Body of pancreas (tissue), 4 donors: Measurements from ENCODE around the gene RPP30. TPM values are rescaled to one million over a fixed set of nuclear protein-coding genes. Genes with fewer than 3 reads are reported as not detected.

Experiments
- ATAC-seq: fragments of 150-250 bp; one replicate; pipeline ENCODE4 v1.9.1; 2016
- DNase-seq, 4 donors: peaks; one replicate each; pipeline ENCODE4 v3.0.0-alpha.2; 2019
- H3K27ac ChIP-seq, 4 donors: fragments of 200-600 bp; sonication (generic); 1 replicate in 3 of 4; 2 replicates in 1 of 4; pipeline versions ENCODE4 v1.5.1 to v1.6.1; 2016 to 2019; ENCODE audit warnings: mild to moderate bottlenecking in 1 of 4, mixed read lengths in 1 of 4, moderate library complexity in 1 of 4
- H3K27me3 ChIP-seq, 2 donors: fragments of 200-600 bp; sonication (generic); one replicate each; pipeline ENCODE4 v1.6.0; 2016; ENCODE audit warnings: mild to moderate bottlenecking in 1 of 2
- H3K36me3 ChIP-seq, 2 donors: fragments of 200-600 bp; sonication (generic); replicated peaks in 1 of 2; 2 replicates each; pipeline ENCODE4 v1.5.1; 2016; ENCODE audit warnings: low read depth in 2 of 2; ENCODE audit not compliant: insufficient read depth in 1 of 2
- H3K4me1 ChIP-seq: fragments of 200-600 bp; sonication (generic); one replicate; pipeline ENCODE4 v1.6.0; 2016
- H3K4me3 ChIP-seq, 2 donors: fragments of 200-600 bp; sonication (generic); 1 replicate in 1 of 2; 2 replicates in 1 of 2; pipeline ENCODE4 v1.5.1; 2016 to 2019
- H3K9me3 ChIP-seq, 3 donors: fragments of 200-600 bp; sonication (generic); 1 replicate in 2 of 3; 2 replicates in 1 of 3; pipeline ENCODE4 v1.5.1; 2016
- POLR2A ChIP-seq, 3 donors: fragments of 450-650 bp; IDR thresholded peaks; one replicate each; pipeline ENCODE4 v1.6.1; 2016; ENCODE audit warnings: antibody characterized with exemption in 3 of 3, mild to moderate bottlenecking in 2 of 3
- WGBS, 2 donors: methylation state at CpG; one replicate each; pipeline ENCODE4 v1.1.5; 2017; 5-methylcytosine and 5-hydroxymethylcytosine counted together
- intact Hi-C: fragments of 100-400 bp; cut with DNase I; formaldehyde crosslinking; loops from one replicate; pipeline ENCODE4 v1.15.1; 2023
- total RNA-seq, 2 donors: library from RNA; depleted of rRNA; stranded (reverse); fragments of >200 nt; gene quantifications; one replicate each; pipeline ENCODE4 v1.1.0, GENCODE V29; 2016
- TF ChIP-seq, protein P1 (sequence below), 7 experiments: fragments of 450-650 bp in 4 of 7; fragments of 200-600 bp in 3 of 7; sonication (generic) in 3 of 7; IDR thresholded peaks; one replicate each; pipeline ENCODE4 v1.5.1; 2016 to 2019; ENCODE audit warnings: antibody characterized with exemption in 7 of 7

Gene RPP30
- total RNA-seq, 2 donors from 2014 or later = 13.5 to 22.8 TPM

DNA sequence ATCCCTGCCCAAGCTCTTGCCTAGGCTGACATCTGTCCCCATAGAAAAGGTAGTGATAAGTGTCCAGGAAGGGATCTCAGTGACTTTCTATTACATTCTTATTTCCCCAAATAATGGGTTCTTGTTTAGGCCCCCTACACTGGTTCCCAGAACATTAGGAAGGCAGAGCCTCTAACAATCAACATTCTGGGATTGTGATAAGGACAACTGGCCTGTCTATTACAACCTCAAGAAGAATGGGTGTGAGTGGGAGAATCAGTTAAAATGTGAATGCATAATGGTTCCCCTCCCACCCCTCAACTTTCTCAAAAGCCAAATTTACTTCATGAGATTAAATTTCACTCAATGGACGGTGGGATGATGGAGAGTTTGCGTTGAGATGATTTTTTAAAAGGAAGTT lies 55.5 kb downstream of the RPP30 start:
- ATAC-seq (no peak), DNase-seq (no peak)
- Histone ChIP-seq H3K27me3 (no peaks in the 10 kb centered on the region), H3K4me3 (no peak overlapping the region), H3K27ac (no peak overlapping the region), H3K4me1 (peaks cover 9% of the 10 kb centered on the region), H3K9me3 (no peaks in the 10 kb centered on the region), H3K36me3 (no peaks in the 10 kb centered on the region)
- intact Hi-C loops = no loop called here
- WGBS, 2 donors = 71 to 85% methylated on average over 2 of the region's 2 CpGs
- TF ChIP-seq POLR2A (IDR thresholded peaks at IDR 0.05) = no peak
- TF ChIP-seq, protein P1, sequence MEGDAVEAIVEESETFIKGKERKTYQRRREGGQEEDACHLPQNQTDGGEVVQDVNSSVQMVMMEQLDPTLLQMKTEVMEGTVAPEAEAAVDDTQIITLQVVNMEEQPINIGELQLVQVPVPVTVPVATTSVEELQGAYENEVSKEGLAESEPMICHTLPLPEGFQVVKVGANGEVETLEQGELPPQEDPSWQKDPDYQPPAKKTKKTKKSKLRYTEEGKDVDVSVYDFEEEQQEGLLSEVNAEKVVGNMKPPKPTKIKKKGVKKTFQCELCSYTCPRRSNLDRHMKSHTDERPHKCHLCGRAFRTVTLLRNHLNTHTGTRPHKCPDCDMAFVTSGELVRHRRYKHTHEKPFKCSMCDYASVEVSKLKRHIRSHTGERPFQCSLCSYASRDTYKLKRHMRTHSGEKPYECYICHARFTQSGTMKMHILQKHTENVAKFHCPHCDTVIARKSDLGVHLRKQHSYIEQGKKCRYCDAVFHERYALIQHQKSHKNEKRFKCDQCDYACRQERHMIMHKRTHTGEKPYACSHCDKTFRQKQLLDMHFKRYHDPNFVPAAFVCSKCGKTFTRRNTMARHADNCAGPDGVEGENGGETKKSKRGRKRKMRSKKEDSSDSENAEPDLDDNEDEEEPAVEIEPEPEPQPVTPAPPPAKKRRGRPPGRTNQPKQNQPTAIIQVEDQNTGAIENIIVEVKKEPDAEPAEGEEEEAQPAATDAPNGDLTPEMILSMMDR (IDR thresholded peaks at IDR 0.05) = no peak

DNA sequence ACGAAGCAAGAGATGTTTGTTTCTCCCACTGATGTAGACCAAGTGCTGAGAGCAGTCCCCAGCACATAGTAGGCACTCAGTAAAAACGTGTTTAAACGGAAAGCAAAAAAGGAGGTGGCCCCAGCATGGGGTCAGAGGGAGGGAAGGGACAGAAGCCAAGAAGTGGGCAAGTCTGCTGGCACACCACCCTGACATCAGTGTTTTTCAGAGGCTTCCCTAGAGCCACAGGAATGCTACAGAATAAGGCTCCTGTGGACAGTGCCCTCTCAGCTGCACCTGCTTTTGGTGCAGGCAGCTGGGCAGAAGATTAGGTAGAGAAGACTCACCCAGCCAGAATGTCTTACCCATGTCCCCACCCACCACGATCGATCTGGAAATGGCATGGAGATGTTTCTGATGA lies 57.4 kb downstream of the RPP30 start:
- Histone ChIP-seq H3K4me1 (peaks cover 9% of the 10 kb centered on the region), H3K27me3 (no peaks in the 10 kb centered on the region), H3K9me3 (no peaks in the 10 kb centered on the region), H3K4me3 (no peak overlapping the region), H3K36me3 (no peaks in the 10 kb centered on the region), H3K27ac (no peak overlapping the region)
- no peak for ATAC-seq
- DNase-seq = no peak
- no peak for TF ChIP-seq POLR2A (IDR thresholded peaks at IDR 0.05)
- TF ChIP-seq, protein P1 (IDR thresholded peaks at IDR 0.05) = no peak
- 47 to 57% methylated on average over 5 of the region's 5 CpGs for WGBS, 2 donors
- intact Hi-C loops = no loop called here

DNA sequence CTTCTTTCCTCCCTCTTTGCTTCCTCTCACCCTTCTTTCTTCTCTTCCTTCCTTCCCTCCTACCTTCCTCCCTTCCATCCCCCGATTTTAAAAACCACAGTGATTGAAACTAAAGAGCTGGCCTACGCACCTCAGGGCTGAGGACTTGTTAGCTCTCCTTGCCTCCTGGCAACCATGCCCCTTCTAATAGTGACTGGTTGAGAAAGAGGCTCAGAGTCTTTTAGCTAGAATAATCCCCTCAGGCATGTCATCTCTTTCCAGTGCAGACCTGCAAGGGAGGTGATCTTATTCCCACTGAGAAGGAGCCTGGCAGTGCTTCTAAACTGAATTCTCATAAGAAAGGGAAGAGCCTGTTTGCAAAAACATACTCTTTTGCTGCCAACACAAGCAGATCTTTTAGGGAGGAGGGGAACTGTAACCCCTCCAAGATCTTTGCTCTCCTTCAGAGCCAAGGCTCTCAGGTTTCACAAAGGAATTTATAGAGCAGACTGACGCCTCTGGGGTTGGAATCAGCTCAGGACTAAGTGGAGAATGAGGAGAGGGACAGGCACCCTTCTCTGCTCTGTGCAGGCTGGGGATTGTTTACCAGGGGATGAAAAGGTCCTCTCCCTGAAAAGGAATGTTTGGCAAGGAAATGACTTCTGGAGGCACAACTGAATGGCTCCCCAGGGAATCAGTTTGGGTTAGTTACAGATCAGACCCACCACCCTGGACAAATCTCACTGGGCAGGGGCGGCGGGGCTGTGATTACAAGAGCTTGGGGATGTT lies 58.5 kb downstream of the RPP30 start:
- no peaks in the 10 kb centered on the region for H3K27me3 ChIP-seq
- peak; percentile 62 for ATAC-seq
- 44 to 46% methylated on average over 5 of the region's 5 CpGs for WGBS, 2 donors
- TF ChIP-seq POLR2A (IDR thresholded peaks at IDR 0.05) = no peak
- TF ChIP-seq, protein P1 (IDR thresholded peaks at IDR 0.05) = no peak
- H3K4me3 ChIP-seq = no peak overlapping the region
- no peaks in the 10 kb centered on the region for H3K9me3 ChIP-seq
- H3K36me3 ChIP-seq = no peaks in the 10 kb centered on the region
- peaks cover 9% of the 10 kb centered on the region for H3K4me1 ChIP-seq
- H3K27ac ChIP-seq = peak overlapping the region in 2 of 4 donors; percentile 11 to 51
- DNase-seq = peak in 1 of 4 donors; percentile 13
- intact Hi-C loops = no loop called here

DNA sequence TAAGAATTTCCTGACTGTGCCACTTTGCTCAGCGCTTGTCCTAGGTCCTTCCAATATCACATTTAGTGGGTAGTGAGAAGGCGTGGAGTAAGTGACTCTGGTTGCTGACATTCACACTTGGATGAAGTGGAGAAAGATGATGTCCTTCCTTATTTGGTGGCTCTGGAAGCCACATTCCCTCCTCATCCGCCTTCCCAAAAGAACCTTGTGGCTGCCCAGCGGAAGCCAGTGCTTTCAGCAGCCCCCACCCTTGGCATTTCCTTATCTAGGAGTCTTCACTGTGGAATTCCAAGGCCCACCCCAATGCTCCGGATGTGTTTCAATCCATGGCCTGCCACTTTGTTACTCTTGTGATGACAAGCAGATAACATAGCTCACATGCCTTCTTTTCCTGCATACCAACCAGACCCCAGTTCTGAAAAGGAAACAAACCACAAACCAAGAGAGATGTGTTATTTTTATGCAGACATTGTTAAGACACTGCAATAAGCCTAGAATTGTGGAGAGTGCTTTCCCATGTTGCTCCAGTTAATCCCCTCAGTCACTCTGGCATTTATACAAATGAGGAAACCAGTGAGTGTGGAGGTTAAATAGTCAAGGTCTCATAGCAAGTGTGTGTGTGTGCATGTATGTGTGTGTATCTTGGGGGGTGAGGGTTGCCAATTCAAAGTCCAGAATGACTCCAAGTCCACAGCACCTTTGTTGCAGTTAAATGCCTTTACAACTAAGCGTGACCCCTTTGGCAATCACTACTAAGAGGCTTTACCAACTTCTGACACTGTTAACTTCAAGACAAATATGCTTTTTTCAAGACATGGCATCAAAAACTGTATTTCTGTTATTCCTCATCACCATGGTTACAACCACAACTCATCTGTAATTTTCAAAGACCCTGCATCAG lies 59.4 kb downstream of the RPP30 start:
- Histone ChIP-seq H3K4me3 (no peak overlapping the region), H3K36me3 (no peaks in the 10 kb centered on the region), H3K4me1 (peaks cover 9% of the 10 kb centered on the region), H3K9me3 (no peaks in the 10 kb centered on the region), H3K27ac (peak overlapping the region in 2 of 4 donors; percentile 11 to 51), H3K27me3 (no peaks in the 10 kb centered on the region)
- TF ChIP-seq POLR2A (IDR thresholded peaks at IDR 0.05) = no peak
- TF ChIP-seq, protein P1 (IDR thresholded peaks at IDR 0.05) = no peak
- ATAC-seq (peak; percentile 81), DNase-seq (peak; percentile 12 to 48 (median 28))
- intact Hi-C loops = no loop called here
- WGBS, 2 donors = 54 to 61% methylated on average over 6 of the region's 6 CpGs
